Measurements from ENCODE around the gene C16orf86. TPM values are rescaled to one million over a fixed set of nuclear protein-coding genes. Genes with fewer than 3 reads are reported as not detected.

Gene C16orf86
- polyA plus RNA-seq, 3 donors = 4.1 to 11.3 (median 4.6) TPM

DNA sequence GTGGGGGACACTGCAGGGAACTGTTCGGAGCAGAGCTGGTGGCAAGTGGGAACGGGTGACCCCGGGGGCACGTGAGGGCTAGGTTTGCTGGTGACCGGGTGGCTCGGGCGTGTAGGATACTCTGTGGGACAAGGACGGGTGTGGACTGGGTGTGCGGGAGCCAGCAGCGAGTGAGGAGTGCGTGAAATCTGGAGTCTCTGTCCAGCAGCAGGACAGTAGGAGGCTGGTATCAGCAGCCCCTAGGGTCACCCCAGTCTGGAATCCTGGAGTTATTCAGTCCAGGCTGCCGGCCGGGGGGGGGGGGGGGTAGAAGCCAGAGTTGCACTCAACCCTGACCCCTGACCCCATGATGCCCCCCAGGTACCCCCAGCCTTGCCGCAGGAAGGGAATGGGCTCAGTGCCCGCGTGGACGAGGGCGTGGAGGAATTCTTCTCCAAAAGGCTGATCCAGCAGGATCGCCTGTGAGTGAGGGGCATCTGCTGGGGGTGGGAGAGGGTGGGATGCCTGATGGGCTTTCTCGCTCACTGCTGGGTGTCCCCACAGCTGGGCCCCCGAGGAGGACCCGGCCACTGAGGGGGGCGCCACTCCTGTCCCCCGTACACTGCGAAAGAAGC, 12.7 kb upstream of the C16orf86 start:
- Histone ChIP-seq H3K9ac (ENCODE audit: insufficient read depth, low read length, poor library complexity, severe bottlenecking) (no peak overlapping the region), H3K27ac (ENCODE audit: low read depth in 1 of 2, low read length in 2 of 2) (no peak overlapping the region), H3K79me2 (ENCODE audit: insufficient read depth, low read length) (no peaks in the 10 kb centered on the region), H3K36me3 (replicated peaks in 1 of 2; ENCODE audit: control insufficient read depth in 1 of 2, insufficient read depth in 2 of 2, low read length in 2 of 2) (peaks cover 0 to 4% of the 10 kb centered on the region in 2 donors), H3K9me3 (replicated peaks in 1 of 2; ENCODE audit: control insufficient read depth in 1 of 2, insufficient read depth in 1 of 2, low read length in 2 of 2) (no peaks in the 10 kb centered on the region), H3K27me3 (ENCODE audit: control insufficient read depth in 2 of 2, insufficient read depth in 2 of 2, low read length in 2 of 2) (no peaks in the 10 kb centered on the region), H4K20me1 (ENCODE audit: insufficient read depth, low read length) (no peaks in the 10 kb centered on the region), H3K4me3 (replicated peaks in 1 of 3; ENCODE audit: low read depth in 2 of 3, low read length in 3 of 3) (no peak overlapping the region), H3K4me1 (ENCODE audit: control insufficient read depth in 1 of 2, insufficient read depth in 2 of 2, low read length in 2 of 2) (peaks cover 2 to 5% of the 10 kb centered on the region in 2 donors), H3K4me2 (replicated peaks; ENCODE audit: extremely low read depth, low read length, poor library complexity, severe bottlenecking) (no peak overlapping the region), H2AFZ (ENCODE audit: insufficient read depth, low read depth, low read length, poor library complexity, severe bottlenecking) (no peak overlapping the region)
- Mint-ChIP-seq H3K27me3 (ENCODE audit: low read depth in 3 of 3) (peaks cover 2 to 5% (median 5%) of the 10 kb centered on the region in 3 donors), H3K27ac (no peak overlapping the region), H3K36me3 (peaks cover 7 to 14% of the 10 kb centered on the region in 2 donors), H3K4me1 (peaks cover 4% of the 10 kb centered on the region), H3K4me3 (no peak overlapping the region), H3K9me3 (peaks cover 0 to 1% (median 0%) of the 10 kb centered on the region in 7 donors)
- TF ChIP-seq, protein P1, sequence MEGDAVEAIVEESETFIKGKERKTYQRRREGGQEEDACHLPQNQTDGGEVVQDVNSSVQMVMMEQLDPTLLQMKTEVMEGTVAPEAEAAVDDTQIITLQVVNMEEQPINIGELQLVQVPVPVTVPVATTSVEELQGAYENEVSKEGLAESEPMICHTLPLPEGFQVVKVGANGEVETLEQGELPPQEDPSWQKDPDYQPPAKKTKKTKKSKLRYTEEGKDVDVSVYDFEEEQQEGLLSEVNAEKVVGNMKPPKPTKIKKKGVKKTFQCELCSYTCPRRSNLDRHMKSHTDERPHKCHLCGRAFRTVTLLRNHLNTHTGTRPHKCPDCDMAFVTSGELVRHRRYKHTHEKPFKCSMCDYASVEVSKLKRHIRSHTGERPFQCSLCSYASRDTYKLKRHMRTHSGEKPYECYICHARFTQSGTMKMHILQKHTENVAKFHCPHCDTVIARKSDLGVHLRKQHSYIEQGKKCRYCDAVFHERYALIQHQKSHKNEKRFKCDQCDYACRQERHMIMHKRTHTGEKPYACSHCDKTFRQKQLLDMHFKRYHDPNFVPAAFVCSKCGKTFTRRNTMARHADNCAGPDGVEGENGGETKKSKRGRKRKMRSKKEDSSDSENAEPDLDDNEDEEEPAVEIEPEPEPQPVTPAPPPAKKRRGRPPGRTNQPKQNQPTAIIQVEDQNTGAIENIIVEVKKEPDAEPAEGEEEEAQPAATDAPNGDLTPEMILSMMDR (IDR thresholded peaks at IDR 0.05) = no peak
- DNase-seq = peak in 1 of 3 donors; percentile 2
- 97% methylated on average over 16 of the region's 25 CpGs for WGBS (ENCODE audit: insufficient coverage)
- intact Hi-C loops (cut with micrococcal nuclease) = no loop called here

GRCh38 chr16:67654403-67654911, 12.2 kb upstream of the C16orf86 start:
- TF ChIP-seq, protein P1 (IDR thresholded peaks at IDR 0.05) = no peak
- Mint-ChIP-seq H3K36me3 (peaks cover 7 to 14% of the 10 kb centered on the region in 2 donors), H3K27me3 (ENCODE audit: low read depth in 3 of 3) (peaks cover 2 to 5% (median 5%) of the 10 kb centered on the region in 3 donors), H3K9me3 (no peaks in the 10 kb centered on the region), H3K4me1 (peaks cover 9% of the 10 kb centered on the region), H3K4me3 (no peak overlapping the region), H3K27ac (no peak overlapping the region)
- Histone ChIP-seq H3K36me3 (replicated peaks in 1 of 2; ENCODE audit: control insufficient read depth in 1 of 2, insufficient read depth in 2 of 2, low read length in 2 of 2) (peaks cover 0 to 4% of the 10 kb centered on the region in 2 donors), H2AFZ (ENCODE audit: insufficient read depth, low read depth, low read length, poor library complexity, severe bottlenecking) (no peak overlapping the region), H3K27me3 (ENCODE audit: control insufficient read depth in 2 of 2, insufficient read depth in 2 of 2, low read length in 2 of 2) (no peaks in the 10 kb centered on the region), H3K79me2 (ENCODE audit: insufficient read depth, low read length) (peaks cover 5% of the 10 kb centered on the region), H3K27ac (ENCODE audit: low read depth in 1 of 2, low read length in 2 of 2) (no peak overlapping the region), H3K9me3 (replicated peaks in 1 of 2; ENCODE audit: control insufficient read depth in 1 of 2, insufficient read depth in 1 of 2, low read length in 2 of 2) (no peaks in the 10 kb centered on the region), H3K4me1 (ENCODE audit: control insufficient read depth in 1 of 2, insufficient read depth in 2 of 2, low read length in 2 of 2) (peaks cover 8 to 11% of the 10 kb centered on the region in 2 donors), H3K4me2 (replicated peaks; ENCODE audit: extremely low read depth, low read length, poor library complexity, severe bottlenecking) (no peak overlapping the region), H4K20me1 (ENCODE audit: insufficient read depth, low read length) (no peaks in the 10 kb centered on the region), H3K4me3 (replicated peaks in 1 of 3; ENCODE audit: low read depth in 2 of 3, low read length in 3 of 3) (no peak overlapping the region), H3K9ac (ENCODE audit: insufficient read depth, low read length, poor library complexity, severe bottlenecking) (no peak overlapping the region)
- intact Hi-C loops (cut with micrococcal nuclease) = no loop called here
- WGBS (ENCODE audit: insufficient coverage) = 95% methylated on average over 26 of the region's 30 CpGs
- DNase-seq = peak in 1 of 3 donors; percentile 4

All from CD14-positive monocyte (primary cell).